Thymus (tissue), 11 donors: ENCODE data around the gene MPDZ. TPM values are rescaled to one million over a fixed set of nuclear protein-coding genes. Genes with fewer than 3 reads are reported as not detected.
"Not testable (repeated sequence)": the region's sequence is repeated elsewhere in the genome, so short reads cannot be mapped to it uniquely, and the experiment has no call there.

Experiments used
- DNase-seq, 9 donors: peaks; one replicate each; pipeline ENCODE4 v3.0.0-alpha.2; 2013; ENCODE audit warnings: low spot score in 9 of 9, low read depth in 6 of 9, missing footprints in 1 of 9
- H3K27ac ChIP-seq, 2 donors: one replicate each; pipeline ENCODE4 v1.5.1; 2013; ENCODE audit warnings: control low read depth in 1 of 2, low read depth in 1 of 2, low read length in 1 of 2, mild to moderate bottlenecking in 1 of 2, moderate library complexity in 1 of 2
- H3K27me3 ChIP-seq, 2 donors: one replicate each; pipeline ENCODE4 v1.5.1; 2013; ENCODE audit warnings: low read length in 1 of 2; ENCODE audit not compliant: control insufficient read depth in 2 of 2, insufficient read depth in 1 of 2
- H3K36me3 ChIP-seq, 2 donors: one replicate each; pipeline ENCODE4 v1.5.1; 2013; ENCODE audit warnings: low read length in 1 of 2, mild to moderate bottlenecking in 1 of 2, moderate library complexity in 1 of 2; ENCODE audit not compliant: control insufficient read depth in 2 of 2, insufficient read depth in 2 of 2
- H3K4me1 ChIP-seq, 2 donors: one replicate each; pipeline ENCODE4 v1.5.1; 2013; ENCODE audit warnings: low read length in 2 of 2; ENCODE audit not compliant: control insufficient read depth in 2 of 2, insufficient read depth in 2 of 2
- H3K4me3 ChIP-seq, 2 donors: one replicate each; pipeline ENCODE4 v1.5.1; 2013; ENCODE audit warnings: low read length in 2 of 2, control low read depth in 1 of 2, mild to moderate bottlenecking in 1 of 2
- H3K9me3 ChIP-seq, 2 donors: one replicate each; pipeline ENCODE4 v1.5.1; 2013; ENCODE audit warnings: low read length in 1 of 2, mild to moderate bottlenecking in 1 of 2; ENCODE audit not compliant: control insufficient read depth in 2 of 2, insufficient read depth in 1 of 2
- WGBS: extraction: QIAGEN DNeasy Blood & Tissue Kit; methylation state at CpG from one replicate; pipeline ENCODE4 v1.1.7; 2013; 5-methylcytosine and 5-hydroxymethylcytosine counted together
- polyA plus RNA-seq: library from polyadenylated mRNA; stranded (reverse); fragments of 200-250 nt; gene quantifications from one replicate; pipeline ENCODE4 v1.2.3, GENCODE V29; 2013
- total RNA-seq: library from RNA; stranded (reverse); fragments of 120-200 nt; gene quantifications from one replicate; pipeline ENCODE4 v1.2.4, GENCODE V29; 2013
- donor health status: healthy.

The MPDZ gene
- total and polyA plus RNA-seq, 2 donors: 5.1 to 9.9 TPM

GRCh38 chr9:13234932-13235331 lies 44.6 kb downstream of the MPDZ start:
- DNase-seq: no peak
- Histone ChIP-seq H3K4me3 (no peak overlapping the region), H3K36me3 (no peaks in the 10 kb centered on the region), H3K4me1 (no peaks in the 10 kb centered on the region), H3K9me3 (no peaks in the 10 kb centered on the region), H3K27me3 (no peaks in the 10 kb centered on the region), H3K27ac (no peak overlapping the region)
- 98% methylated on average over 1 of the region's 1 CpG for whole genome bisulfite sequencing

DNA sequence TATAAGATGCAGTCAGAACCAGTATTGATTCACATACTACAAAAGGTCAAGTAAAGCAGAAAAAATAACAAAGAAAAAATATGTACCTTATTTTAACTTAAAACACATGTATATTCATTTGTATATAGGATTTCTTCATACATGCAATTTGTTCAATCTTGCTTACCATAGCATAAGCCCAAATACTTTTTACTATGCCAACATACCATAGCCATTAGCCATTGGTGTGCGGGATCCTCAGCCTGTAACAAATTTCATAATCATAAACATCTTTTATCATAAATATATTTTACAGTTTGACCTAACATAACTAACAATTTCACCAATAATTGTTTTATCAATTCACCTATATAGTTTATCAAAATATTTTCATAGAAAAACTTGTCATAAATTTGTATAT lies 51.1 kb downstream of the MPDZ start:
- H3K27ac ChIP-seq: no peak overlapping the region
- H3K36me3 ChIP-seq: no peaks in the 10 kb centered on the region
- no peaks in the 10 kb centered on the region for H3K4me1 ChIP-seq
- 93% methylated on average over 1 of the region's 1 CpG for WGBS
- no peaks in the 10 kb centered on the region for H3K27me3 ChIP-seq
- no peaks in the 10 kb centered on the region for H3K9me3 ChIP-seq
- no peak for DNase-seq
- no peak overlapping the region for H3K4me3 ChIP-seq

GRCh38 chr9:13224366-13224765 lies 55.1 kb downstream of the MPDZ start:
- Histone ChIP-seq H3K4me1 (no peaks in the 10 kb centered on the region), H3K4me3 (no peak overlapping the region), H3K9me3 (no peaks in the 10 kb centered on the region), H3K27ac (no peak overlapping the region), H3K27me3 (no peaks in the 10 kb centered on the region), H3K36me3 (no peaks in the 10 kb centered on the region)
- 87% methylated on average over 2 of the region's 2 CpGs for WGBS
- no peak for DNase-seq

- DNase-seq, H3K36me3 ChIP-seq, H3K27me3 ChIP-seq, H3K4me3 ChIP-seq, H3K27ac ChIP-seq, H3K9me3 ChIP-seq, H3K4me1 ChIP-seq: not testable (repeated sequence)
Measured at GRCh38 chr9:13222733-13223132, 56.8 kb downstream of the MPDZ start.

DNA sequence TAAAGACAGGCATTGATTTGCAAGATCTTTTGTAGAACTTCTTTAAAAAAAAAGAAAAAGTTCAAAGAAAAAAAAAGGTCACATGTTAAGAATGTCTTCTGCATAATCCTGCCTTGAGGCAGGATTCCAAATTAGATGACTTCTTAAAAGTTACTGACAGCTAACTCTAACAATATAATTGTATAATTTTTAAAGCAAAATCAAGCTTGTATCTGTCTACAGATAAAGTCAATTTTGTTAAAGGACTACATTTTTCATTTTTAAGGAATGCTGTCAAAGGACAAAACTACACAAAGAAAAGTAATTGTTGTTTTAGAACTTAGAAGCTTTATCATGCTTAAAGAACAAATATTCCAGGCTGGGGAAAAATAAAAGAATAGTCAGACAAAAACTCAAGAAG lies 57.8 kb downstream of the MPDZ start:
- Histone ChIP-seq H3K27ac (no peak overlapping the region), H3K9me3 (no peaks in the 10 kb centered on the region), H3K36me3 (no peaks in the 10 kb centered on the region), H3K4me3 (no peak overlapping the region), H3K27me3 (no peaks in the 10 kb centered on the region), H3K4me1 (no peaks in the 10 kb centered on the region)
- DNase-seq: no peak

GRCh38 chr9:13220837-13221236 lies 58.7 kb downstream of the MPDZ start:
- no peak for DNase-seq
- Histone ChIP-seq H3K36me3 (no peaks in the 10 kb centered on the region), H3K9me3 (no peaks in the 10 kb centered on the region), H3K4me3 (no peak overlapping the region), H3K27ac (no peak overlapping the region), H3K27me3 (no peaks in the 10 kb centered on the region), H3K4me1 (no peaks in the 10 kb centered on the region)
- 75% methylated on average over 1 of the region's 1 CpG for WGBS

GRCh38 chr9:13215791-13216554 lies 63.5 kb downstream of the MPDZ start:
- no peaks in the 10 kb centered on the region for H3K27me3 ChIP-seq
- 95% methylated on average over 5 of the region's 5 CpGs for WGBS
- no peak overlapping the region for H3K27ac ChIP-seq
- no peaks in the 10 kb centered on the region for H3K9me3 ChIP-seq
- DNase-seq: no peak
- H3K4me1 ChIP-seq: no peaks in the 10 kb centered on the region
- no peaks in the 10 kb centered on the region for H3K36me3 ChIP-seq
- no peak overlapping the region for H3K4me3 ChIP-seq

GRCh38 chr9:13213998-13214397 lies 65.5 kb downstream of the MPDZ start:
- no peaks in the 10 kb centered on the region for H3K36me3 ChIP-seq
- no peaks in the 10 kb centered on the region for H3K4me1 ChIP-seq
- no peaks in the 10 kb centered on the region for H3K27me3 ChIP-seq
- H3K27ac ChIP-seq: no peak overlapping the region
- no peaks in the 10 kb centered on the region for H3K9me3 ChIP-seq
- H3K4me3 ChIP-seq: no peak overlapping the region
- no peak for DNase-seq
- 96% methylated on average over 2 of the region's 2 CpGs for WGBS

DNA sequence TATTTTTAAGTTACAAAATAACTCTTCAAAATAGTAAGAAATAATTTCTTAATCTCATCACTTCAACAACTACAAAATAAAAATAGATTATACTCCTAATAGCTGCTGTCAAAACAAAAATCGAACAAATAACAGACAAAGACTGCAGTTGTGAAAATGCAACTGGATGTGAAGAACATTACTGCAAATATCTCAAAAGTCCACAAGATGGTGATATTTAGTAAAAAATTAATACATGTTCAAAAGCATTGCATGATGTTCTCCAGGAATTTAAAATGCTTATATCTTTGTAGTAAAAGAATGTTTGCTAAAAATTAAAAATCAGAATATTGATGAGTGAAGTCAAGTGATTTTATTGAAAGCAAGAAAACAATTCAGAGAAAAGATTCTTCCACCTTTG lies 66.2 kb downstream of the MPDZ start:
- no peak overlapping the region for H3K27ac ChIP-seq
- no peaks in the 10 kb centered on the region for H3K4me1 ChIP-seq
- no peaks in the 10 kb centered on the region for H3K36me3 ChIP-seq
- H3K9me3 ChIP-seq: no peaks in the 10 kb centered on the region
- no peak overlapping the region for H3K4me3 ChIP-seq
- WGBS: 98% methylated on average over 1 of the region's 1 CpG
- DNase-seq: no peak
- H3K27me3 ChIP-seq: no peaks in the 10 kb centered on the region
